GM18907 (cell line): ENCODE results near the gene BHLHA15.

Source experiments
- ATAC-seq: cut with Tn5 transposase; IDR thresholded peaks from one replicate; pipeline ENCODE4 v1.9.1; 2021; ENCODE audit warnings: mild to moderate bottlenecking, moderate library complexity; ENCODE audit not compliant: unreplicated experiment

The BHLHA15 gene

DNA sequence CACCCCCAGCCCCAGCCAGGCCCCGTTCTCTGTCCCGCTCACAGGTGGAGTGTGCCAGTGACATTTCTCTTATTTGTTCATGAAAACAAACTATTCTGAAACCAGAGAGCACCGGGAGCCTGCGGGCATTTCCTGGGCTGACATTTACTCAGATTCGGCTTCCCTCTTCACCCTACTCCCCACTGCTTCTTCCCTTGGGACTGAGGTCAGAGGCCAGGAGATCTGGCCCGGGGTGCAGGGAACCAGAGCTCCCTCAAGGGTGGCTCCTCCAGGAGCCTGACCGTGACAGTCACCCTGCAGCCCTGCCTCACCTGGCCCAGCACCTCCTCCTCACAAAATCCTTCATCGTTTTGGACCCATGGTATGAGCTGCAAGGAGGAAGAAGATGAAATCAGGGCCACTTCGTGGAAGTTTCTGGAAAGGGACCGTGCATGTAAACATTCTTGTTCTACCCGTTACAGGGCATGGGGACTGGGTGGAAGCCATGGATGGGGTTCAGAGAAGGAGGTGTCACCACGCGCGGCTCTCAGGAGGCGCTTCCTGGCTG is 12.2 kb downstream of the BHLHA15 start:
- no peak for ATAC-seq

DNA sequence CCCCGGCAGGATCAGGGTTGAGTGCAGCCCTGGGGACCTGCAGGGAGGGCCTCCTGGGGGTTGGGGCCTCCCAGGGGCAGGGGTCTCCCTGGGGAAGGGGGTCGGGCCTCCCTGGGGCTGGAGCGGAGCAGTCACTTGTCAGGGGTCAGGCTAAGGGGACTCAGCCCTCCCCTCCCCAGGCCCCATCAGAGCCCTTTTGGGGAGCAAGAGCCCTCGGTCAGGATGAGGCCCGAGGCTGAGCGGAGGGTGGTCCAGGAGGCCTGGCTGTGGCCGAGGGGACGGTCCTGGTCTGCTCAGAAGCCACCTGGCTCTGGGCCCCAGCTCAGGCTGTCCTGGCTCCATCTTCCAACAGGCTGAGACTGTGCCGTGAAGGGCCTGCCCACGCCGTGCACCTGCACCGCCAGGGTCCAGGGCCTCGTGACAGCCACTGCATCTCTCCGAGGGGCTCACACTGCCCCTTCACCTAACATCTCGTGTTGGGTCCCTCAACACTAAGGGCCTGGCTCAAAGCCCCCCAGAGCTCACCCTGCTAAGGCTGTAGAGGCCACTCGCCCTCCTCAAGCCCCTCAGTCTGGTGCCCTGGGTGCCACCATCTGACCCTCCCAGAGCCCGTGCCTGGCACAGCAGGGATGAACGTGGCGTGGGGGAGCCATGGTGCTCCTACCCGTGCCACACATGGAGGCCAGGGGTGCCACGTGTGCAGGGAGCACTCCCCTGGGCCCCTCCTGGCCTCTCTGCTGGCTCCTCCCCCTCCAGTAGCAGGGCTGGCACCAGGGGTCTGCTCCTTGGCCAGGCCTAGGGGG is 12.9 kb downstream of the BHLHA15 start:
- no peak for ATAC-seq

DNA sequence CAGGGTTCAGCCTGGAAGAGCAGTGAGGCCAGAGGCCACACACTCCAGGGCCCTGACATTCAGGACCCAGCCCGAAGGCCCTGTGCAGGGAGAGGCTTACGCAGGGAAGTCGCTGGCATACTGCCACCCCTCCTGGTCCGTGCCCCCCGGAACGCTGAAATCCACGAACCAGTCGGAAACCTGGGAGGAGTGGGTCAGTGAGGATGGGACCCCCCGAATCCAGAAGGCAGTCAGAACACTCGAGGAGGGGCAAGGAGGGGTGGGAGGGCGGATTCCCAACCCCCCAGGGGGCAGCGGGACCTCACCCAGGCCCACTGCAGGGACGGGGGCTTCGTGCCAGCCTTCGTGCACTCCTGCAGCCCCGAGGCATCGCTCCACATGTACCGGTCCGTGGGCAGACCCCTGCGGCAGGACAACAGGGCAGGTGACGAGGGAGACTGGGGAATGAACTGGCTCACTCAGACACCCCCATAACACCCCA is 13.5 kb downstream of the BHLHA15 start:
- no peak for ATAC-seq

DNA sequence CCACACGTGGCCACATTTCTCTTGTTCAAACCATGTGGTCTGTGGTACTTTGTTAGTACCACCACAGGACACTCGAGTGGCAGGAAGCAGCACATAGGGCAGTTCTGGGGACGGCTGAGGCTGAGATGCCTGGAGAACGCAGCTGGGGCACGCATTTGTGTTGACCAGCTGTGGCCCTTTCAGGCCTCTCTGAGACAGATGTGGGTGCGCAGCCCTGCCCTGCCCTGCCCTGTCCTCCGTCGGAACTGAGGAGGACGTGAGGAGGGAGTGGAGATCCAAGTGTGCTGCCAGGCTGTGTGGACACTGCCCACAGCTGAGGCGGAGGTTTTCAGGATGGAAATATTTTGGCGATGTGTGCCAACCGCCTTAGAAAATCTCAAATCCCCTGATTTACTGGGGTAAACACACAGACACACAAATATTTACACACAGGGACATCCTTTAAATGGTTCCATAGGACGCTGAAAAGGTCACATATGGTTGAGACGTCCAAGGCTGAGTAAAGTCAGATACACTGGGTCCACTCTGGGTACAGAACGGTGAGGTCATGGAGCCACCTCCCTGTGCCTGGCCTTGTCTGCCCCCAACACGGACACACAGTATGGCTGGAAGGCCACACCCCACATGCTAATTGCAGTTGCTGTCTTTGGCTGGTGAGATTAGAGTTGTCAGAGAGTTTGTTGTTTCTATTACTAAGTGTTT is 14.8 kb downstream of the BHLHA15 start:
- no peak for ATAC-seq

DNA sequence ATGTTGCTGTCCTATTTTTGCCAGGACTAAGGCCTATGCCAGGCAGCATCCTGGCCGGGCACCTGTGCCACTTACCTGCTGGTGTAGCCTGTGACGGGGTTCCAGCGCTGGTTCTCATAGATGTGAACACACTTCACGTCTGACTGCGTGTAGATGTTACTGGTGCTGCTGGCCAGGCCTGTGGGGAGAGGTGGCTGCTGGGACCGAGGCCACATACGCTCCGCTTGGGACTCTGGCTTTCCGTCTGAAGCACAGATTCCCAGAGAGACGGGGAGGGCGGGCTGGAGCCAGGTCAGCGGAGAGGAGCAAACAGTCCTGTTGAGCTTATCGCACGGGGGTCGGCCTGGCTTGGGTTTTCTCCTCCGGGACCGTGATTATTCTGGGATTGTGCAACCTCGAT is 16.7 kb downstream of the BHLHA15 start:
- no peak for ATAC-seq

DNA sequence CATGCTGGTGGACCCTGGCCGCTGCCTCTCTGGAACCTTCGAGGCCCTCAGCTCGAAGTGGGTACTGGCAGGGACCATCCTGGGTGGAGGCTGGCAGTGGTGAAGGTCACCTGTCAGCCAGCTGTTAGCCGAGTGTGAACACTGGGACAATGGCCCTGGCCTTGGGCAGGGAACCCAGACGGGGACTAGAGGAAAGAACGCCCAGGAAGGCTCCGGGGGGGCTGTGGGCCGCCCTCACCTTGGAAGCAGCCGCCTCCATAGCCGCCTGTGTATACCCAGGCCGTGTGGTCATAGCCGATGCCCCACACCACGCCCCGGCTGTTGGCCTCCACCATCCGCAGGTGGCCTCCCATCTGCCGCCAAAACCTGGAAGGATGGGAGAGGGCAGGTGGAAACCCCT is 17.6 kb downstream of the BHLHA15 start:
- no peak for ATAC-seq

DNA sequence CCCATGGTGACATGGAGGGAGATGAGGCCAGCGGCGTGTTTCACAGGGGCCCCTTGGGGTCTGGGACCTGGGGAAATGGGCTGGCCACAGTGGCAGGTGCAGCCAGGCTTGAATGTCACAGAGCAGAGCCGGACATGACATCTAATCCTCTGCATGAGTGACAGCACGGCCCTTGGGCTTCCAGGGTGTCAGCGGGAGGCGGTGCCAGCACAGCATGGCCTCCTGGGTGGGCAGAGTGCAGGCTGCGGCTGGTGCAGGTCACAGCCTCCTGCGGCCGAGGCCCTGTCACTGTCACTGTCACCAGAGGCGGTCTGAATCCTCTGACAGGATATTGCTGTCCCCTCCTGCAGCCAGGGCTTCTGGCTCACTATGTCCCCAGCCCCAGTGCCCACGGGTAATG is 18.2 kb downstream of the BHLHA15 start:
- ATAC-seq: no peak

DNA sequence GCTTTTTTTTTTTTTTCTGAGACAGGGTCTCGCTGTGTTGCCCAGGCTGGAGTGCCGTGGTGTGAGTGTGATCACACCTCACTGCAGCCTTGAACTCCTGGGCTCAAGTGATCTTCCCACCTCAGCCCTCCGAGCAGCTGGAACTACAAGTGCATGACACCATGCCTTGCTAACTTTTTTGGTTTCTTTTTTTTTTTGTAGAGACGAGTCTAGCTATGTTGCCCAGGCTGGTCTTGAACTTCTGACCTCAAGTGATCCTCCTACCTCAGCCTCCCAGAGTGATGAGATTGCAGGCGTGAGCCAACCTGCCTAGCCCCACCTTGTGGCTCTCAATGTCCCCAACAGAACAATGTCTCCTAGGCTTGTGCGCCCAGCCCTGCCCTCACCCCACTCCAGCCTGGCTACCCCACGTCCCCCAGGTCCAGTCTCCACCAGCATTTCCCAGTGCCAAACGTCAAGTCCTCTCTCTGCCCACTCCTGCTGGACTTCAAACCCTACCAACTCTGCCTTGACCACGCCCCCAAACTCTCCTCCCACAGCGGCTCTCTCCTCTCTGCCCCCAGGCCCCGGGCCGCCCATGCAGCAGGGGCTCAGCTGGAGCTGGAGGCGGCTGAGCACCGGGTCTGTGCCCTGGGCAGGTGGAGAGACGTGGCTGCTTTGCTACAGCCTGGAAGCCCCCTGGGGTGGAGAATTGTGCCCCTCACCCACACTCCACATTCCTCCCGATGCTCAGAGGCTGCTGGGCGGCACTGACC is 18.9 kb downstream of the BHLHA15 start:
- ATAC-seq: no peak

DNA sequence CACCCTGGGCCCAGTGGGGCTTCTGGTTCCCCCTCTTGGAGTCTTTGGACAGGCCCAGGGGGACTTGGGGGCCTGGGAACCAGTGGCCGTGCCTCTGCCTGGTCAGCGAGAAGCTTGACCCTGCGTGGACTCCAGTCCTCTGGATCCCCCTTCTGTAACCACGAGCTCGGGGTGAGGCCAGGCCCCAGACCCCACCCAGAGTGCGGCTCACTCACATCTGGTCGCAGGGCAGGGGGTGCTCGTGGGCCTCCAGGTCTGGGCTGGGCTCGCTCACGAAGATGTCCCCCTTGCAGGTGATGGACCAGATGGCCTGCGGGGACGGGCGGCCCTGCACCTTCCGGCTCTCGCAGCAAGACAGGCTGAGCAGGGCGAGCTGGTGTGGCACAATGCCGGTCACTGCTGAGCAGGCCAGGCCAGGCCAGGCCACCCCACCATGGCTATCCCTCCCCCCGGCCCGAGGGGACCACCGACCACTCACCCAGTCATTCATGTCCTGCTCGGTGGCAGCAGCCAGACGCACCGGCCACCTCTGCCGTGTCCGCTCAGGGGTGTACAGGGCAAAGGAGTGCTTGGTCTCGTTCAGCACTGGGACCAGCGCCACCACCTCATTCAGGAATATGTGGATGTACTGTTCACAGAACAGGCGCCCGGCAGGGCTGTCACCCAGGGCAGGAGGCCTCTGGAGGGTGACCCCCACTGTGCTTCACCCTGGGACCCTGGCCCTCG is 19.7 kb downstream of the BHLHA15 start:
- ATAC-seq: no peak

DNA sequence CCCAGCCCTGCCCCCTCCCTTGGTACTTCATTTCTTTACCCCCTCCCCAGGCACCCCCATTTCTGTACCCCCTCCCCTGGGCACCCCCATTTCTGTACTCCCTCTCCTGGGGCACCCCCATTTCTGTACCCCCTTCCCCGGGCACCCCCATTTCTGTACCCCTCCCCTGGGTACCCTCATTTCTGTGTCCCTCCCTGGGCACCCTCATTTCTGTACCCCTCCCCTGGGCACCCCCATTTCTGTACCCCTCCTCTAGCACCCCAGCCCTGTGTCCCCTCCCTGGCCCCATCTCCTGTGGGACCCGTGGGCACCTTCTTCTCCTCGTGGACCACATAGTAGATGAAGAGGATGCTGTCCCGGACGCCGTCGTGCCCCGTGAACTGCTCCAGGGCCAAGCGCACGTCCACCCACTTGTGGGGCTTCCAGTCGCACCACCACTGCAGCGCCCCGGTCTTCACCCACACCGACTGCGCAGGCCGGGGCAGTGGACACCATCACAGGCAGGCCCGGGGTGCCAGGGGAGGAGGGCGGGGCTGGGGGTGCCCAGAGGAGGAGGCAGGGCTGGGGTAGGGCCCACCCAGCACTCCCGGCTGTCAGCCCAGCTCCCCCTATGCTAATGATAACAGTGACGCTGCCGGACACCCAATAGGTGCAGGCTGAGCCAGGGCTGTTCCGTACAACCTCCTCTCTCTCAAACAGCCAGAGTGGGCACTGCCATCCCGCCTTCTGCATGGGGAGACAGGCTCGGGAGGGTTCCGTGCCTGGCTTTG is 20.4 kb downstream of the BHLHA15 start:
- no peak for ATAC-seq

DNA sequence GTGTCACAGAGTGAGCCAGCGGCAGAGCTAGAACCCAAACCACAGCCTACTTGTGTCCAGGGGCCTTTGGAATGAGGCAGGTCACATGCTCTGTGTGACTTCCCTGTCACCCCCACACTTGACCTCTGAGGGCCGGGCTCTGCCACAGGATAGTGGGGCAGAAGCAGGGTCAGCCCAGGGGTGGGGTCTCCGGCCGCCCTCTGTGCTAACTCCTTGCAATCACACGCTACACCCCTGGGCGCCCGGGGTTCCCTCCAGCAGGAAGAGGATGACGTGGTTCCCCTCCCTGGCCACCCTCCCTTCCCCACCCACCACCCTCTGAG is 21.0 kb downstream of the BHLHA15 start:
- ATAC-seq: no peak

DNA sequence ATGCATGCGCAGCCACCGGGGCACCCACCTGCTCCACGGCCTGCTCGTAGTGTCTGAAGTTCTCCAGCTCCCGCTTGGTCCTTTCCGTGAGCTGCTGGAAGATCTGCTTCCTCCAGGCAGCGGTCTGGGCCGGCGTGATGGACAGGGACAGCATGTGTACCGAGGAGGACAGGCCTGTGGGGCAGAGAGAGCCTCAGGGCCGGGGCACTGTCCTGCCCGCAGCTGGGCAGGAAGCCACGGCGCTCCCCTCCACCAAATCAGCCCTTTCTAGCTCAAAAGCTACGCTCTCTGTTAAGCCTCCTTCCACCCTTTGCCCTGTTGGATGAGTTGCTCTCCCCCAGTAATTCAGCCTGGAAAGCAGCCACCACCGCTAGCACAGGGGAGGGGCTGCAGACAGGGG is 21.6 kb downstream of the BHLHA15 start:
- no peak for ATAC-seq

DNA sequence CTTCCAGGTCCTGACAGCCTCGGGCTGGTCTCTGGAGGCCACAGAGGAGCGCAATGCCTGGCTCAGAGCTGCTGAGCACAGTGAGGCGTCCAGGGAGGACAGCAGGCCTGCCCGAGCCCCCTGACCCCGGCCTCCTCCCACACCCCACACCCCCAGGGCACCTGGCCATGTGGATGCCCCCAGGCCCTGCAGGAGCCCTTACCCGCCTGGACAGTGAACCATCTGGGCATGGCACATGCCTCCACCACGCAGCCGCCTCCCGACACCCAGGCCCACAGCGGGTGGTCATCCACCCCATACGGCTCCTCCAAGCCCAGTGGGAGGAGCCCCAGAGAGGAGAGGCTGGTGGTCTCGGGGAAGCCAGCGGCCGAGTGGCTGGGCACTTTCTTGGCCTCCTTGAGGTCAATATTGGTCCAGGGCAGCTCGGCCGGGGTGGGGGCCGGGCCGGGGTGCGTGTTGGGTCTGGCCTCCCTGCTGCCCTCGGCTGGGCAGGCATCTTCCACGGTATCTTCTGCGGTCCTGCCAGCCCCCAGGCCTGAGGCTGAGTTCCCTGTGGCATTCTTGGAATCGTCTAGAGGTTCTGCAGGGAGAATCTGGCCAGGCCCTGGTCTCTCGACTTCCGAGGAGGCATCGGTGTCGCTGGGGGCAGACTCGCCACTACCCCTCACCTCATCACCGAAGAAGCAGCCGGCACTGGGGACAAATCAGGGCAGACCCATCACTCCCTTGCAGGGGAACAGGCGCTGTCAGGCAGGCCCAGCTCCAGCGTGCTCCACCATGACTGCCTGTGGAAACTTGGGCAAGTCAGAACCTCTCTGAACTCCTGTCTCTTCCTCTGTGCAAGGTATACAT is 22.2 kb downstream of the BHLHA15 start:
- no peak for ATAC-seq

DNA sequence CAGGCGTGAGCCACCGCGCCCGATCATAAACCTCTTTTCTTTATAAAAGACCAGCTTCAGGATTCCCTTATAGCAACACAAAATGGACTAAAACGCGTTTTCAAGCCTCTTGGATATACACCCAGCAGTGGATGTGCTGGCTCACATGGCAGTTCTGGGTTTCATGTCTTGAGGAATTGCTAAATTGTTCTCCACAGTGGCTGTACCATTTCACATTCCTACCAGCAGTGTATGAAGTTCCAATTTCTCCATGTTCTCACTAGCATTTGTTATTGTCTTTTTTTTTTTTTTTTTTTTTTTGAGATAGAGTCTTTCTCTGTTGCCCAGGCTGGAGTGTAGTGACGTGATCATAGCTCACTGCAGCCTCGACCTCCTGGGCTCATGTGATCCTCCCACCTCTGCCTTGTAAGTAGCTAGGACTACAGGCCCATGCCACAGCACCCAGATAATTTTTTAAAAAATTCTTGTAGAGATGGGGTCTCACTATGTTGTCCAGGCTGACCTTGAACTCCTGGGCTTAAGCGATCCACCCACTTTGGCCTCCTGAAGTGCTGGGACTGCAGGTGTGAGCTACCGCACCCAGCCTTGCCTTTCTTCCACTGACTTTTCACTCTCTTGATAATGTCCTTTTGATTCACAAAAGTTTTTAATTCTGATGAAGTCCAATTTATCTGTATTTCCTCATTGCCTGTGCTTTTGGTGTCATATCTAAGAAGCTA is 23.3 kb downstream of the BHLHA15 start:
- no peak for ATAC-seq

DNA sequence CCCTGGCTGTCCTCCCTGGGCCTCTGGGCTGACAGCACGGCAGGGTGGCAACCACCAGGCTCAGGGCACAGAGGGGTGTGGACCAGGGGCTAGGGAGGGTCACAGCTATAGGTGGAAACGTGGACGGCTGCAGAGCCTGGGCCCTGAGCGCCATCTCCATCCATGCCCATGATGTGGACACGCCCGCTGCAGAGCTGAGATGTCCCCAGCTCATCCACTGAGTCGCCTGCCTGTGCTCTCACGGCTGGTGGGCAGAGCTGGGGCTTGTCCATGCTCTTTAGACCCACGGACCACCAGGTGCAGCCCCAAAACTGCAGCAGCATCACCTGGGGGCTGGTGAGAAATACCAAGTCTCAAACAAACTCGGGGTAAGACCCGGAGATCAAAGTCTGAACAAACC is 24.7 kb downstream of the BHLHA15 start:
- no peak for ATAC-seq

DNA sequence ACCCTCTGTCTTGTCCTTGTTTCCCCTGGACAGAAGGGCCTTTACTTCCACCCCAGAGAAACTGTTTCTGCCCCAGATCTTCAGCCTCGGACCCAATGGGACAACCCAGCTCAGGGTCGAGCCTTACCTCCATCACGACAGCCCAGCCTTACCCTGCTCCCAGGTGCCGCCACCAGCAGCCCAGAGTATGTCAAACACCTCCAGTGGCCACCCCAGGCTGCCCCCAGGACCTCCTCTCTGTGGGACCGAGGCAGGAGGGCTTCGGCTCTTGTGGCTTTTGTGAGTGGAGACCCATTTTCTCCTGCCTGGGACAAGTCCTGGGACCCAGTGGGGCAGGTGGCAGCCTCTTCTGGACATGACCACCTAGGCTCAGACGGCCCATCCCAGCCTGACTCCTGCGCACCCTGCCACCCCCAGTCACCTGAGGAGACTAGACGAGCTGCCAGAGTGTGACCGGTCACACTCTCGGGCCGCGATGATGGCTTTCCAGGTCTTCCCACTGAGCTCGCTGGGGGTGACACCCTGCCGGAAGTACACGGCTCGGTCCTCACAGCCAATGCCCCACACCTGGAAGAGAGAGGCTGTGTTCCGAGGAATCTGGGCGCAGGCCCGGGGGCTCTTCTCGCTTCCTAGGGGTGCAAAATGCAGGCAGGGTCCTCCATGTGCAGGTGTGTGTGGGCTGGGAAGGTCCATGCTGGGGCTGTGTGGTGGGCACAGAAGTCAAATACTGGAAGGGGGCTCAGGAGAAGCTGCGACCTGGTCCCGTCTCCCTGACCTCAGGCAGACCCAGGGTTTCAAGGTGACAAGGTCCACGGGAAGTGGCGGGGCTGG is 25.3 kb downstream of the BHLHA15 start:
- no peak for ATAC-seq

DNA sequence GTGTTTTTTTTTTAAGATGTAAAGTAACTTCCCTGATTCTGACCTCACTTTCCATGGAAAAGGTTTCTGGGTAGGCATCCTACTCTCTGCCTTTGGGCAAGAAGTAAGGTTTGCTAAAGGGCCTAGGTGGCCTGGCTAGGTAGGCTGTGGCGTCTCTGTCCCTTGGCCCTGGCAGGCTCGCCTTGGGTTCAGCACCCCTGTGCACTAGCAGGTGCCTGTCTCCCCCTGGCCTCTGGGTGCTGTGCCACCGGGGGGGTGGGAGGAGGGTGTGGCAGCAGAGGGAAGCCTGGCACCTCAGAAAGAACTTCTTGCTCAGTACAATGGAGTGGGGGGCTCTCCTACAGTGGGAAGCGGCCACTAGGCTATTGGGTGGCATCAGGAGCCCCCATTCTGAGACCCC is 26.8 kb downstream of the BHLHA15 start:
- no peak for ATAC-seq

DNA sequence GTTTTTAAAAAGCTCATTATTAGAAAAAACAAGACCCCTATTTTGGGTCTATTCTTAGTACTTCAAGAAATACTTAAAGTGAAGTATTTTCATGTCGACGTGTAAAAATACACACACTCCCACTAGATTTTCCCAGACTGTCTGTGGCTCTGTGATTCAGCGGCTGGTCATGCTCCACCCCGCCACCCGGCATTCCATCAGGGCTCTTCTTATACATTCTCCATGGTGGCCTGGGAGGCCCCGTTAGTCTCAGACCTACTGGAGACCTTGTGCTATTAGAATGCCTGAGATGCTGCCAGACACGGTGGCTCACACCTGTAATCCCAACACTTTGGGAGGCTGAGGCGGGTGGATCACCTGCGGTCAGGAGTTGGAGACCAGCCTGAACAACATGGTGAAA is 27.7 kb downstream of the BHLHA15 start:
- no peak for ATAC-seq
